Ishikawa (cell line): Measurements from ENCODE around the gene CTXN1.

Experiments used
- CEBPB ChIP-seq: IDR thresholded peaks from 2 replicates; pipeline ENCODE4 v1.6.1; 2012
- CREB1 ChIP-seq: IDR thresholded peaks from 2 replicates; pipeline ENCODE4 v1.6.1; 2012; ENCODE audit warnings: low read depth
- EGR1 ChIP-seq: IDR thresholded peaks from 2 replicates; pipeline ENCODE4 v1.6.1; 2012
- EP300 ChIP-seq: IDR thresholded peaks from 2 replicates; pipeline ENCODE4 v1.6.1; 2012; ENCODE audit warnings: borderline replicate concordance
- FOXM1 ChIP-seq: IDR thresholded peaks from 2 replicates; pipeline ENCODE4 v1.6.1; 2012; ENCODE audit warnings: low read depth, borderline replicate concordance
- NFIC ChIP-seq: IDR thresholded peaks from 2 replicates; pipeline ENCODE4 v1.6.1; 2012
- RAD21 ChIP-seq: IDR thresholded peaks from 2 replicates; pipeline ENCODE4 v1.6.1; 2012; ENCODE audit warnings: low read depth
- REST ChIP-seq: IDR thresholded peaks from 2 replicates; pipeline ENCODE4 v1.6.1; 2012; ENCODE audit warnings: low read depth, mild to moderate bottlenecking
- TAF1 ChIP-seq: IDR thresholded peaks from 2 replicates; pipeline ENCODE4 v1.6.1; 2012; ENCODE audit warnings: low read depth, mild to moderate bottlenecking
- TCF12 ChIP-seq: IDR thresholded peaks from 2 replicates; pipeline ENCODE4 v1.6.1; 2012; ENCODE audit warnings: low read depth
- TEAD4 ChIP-seq: IDR thresholded peaks from 2 replicates; pipeline ENCODE4 v1.6.1; 2012
- YY1 ChIP-seq: IDR thresholded peaks from 2 replicates; pipeline ENCODE4 v1.6.1; 2012; ENCODE audit warnings: low read depth
- ZBTB7A ChIP-seq: IDR thresholded peaks from 2 replicates; pipeline ENCODE4 v1.6.1; 2012; ENCODE audit warnings: low read depth
- TF ChIP-seq, protein P1 (sequence below): IDR thresholded peaks from 2 replicates; pipeline ENCODE4 v1.6.1; 2012
- TF ChIP-seq, protein P2 (sequence below): IDR thresholded peaks from 2 replicates; pipeline ENCODE4 v1.6.1; 2012

The CTXN1 gene

GRCh38 chr19:7934766-7935165 lies 8.8 kb upstream of the CTXN1 start:
- TF ChIP-seq ZBTB7A: no peak
- TF ChIP-seq, protein P1, sequence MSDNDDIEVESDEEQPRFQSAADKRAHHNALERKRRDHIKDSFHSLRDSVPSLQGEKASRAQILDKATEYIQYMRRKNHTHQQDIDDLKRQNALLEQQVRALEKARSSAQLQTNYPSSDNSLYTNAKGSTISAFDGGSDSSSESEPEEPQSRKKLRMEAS: no peak
- TF ChIP-seq YY1: no peak
- TF ChIP-seq RAD21: no peak
- TF ChIP-seq REST: no peak
- no peak for TF ChIP-seq NFIC
- TF ChIP-seq EP300: no peak
- TF ChIP-seq CEBPB: no peak
- TF ChIP-seq TCF12: no peak
- no peak for TF ChIP-seq FOXM1
- TF ChIP-seq, protein P2, sequence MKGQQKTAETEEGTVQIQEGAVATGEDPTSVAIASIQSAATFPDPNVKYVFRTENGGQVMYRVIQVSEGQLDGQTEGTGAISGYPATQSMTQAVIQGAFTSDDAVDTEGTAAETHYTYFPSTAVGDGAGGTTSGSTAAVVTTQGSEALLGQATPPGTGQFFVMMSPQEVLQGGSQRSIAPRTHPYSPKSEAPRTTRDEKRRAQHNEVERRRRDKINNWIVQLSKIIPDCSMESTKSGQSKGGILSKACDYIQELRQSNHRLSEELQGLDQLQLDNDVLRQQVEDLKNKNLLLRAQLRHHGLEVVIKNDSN: no peak

DNA sequence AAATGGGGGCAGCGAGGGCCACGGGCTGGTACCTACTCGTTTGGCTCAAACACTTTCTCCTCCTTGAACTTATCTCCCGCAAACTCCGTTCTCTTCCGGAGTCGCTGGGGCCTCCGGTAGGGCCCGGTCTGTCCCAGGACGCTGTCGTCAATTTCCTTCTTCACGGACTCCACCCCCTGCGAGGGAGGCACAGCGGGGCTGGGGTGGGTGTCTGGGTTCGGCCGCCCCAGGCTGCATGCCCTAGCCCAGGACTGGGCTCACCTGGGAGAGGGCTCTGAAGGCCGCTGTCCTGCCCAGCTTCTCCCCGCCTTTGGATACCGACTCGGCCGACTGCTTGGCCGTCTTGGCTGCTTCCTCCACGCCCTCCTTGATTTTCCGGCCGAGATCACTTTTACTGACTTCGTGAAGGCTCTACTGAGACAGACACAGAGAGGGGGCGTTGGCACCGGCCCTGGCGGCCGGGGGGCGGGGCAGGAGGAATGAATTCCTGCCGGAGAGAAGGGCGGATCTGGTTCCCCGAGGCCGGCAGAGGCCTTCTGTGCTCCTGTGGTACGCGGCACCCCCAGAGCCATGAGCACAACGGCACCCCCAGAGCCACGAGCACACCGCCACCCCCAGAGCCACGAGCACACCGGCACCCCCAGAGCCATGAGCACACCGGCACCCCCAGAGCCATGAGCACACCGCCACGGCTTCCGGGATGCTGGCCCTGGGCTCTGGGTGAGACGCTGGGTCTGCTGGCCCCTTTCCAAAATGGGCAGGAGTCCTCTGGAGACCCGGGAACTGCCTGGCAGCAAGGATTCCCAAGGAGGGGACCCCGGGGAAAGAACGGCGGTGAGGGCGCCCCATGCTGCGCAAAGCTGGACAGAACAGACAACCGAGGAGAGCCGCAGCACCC lies 8.1 kb upstream of the CTXN1 start:
- TF ChIP-seq EP300: no peak
- no peak for TF ChIP-seq CREB1
- TF ChIP-seq RAD21: no peak
- TF ChIP-seq REST: no peak
- TF ChIP-seq CEBPB: no peak
- TF ChIP-seq, protein P2: no peak
- no peak for TF ChIP-seq ZBTB7A
- no peak for TF ChIP-seq NFIC
- TF ChIP-seq EGR1: no peak
- TF ChIP-seq TCF12: no peak
- TF ChIP-seq, protein P1: no peak
- no peak for TF ChIP-seq YY1
- no peak for TF ChIP-seq TAF1
- no peak for TF ChIP-seq TEAD4
- TF ChIP-seq FOXM1: no peak

GRCh38 chr19:7933411-7933810 lies 7.5 kb upstream of the CTXN1 start:
- TF ChIP-seq CREB1: no peak

DNA sequence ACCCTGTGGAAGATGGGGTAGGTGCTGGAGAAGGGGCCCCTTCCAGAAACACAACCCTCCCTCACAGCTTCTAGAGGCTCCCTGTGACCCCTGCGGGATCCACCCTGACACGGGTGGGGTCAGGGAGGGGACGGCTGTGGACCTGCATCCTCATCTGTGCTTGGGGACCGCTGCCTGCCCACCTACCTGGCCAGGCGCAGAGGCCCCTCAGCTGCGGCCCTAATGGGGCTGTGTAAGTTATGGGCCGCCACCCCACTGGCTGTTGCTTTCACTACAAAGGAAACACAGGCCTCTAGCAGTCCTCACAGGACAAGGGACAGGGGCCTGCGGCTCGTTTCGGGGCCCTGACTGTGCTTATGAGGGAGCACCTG lies 7.0 kb upstream of the CTXN1 start:
- TF ChIP-seq NFIC (no peak), CEBPB (no peak), REST (no peak), EGR1 (no peak), YY1 (no peak), EP300 (no peak), RAD21 (no peak)
- TF ChIP-seq, protein P1: no peak
